ENCODE data around the gene KRT38.

KRT38 gene

DNA sequence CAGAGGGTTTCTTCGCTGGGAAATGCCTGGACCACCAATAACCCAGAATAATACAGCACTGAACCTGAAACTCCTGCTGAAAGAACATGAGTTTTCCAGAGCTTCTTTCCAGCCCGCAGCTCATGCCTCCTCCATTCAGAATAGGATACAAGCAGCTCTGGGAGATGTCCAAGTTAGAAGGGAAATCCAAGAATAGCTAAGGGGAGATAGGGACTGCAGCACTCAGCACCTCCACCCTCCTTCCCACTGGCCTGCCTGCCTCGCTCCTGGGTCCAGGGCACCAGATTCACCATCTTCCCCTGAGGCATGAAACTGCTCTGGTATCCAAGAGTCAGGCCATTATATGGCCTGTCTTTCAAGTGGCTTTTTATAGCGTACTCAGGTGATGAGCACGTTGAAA lies 47.5 kb downstream of the KRT38 start:
- no peak for DNase-seq (ENCODE audit: low read depth)
- TF ChIP-seq, protein P1, sequence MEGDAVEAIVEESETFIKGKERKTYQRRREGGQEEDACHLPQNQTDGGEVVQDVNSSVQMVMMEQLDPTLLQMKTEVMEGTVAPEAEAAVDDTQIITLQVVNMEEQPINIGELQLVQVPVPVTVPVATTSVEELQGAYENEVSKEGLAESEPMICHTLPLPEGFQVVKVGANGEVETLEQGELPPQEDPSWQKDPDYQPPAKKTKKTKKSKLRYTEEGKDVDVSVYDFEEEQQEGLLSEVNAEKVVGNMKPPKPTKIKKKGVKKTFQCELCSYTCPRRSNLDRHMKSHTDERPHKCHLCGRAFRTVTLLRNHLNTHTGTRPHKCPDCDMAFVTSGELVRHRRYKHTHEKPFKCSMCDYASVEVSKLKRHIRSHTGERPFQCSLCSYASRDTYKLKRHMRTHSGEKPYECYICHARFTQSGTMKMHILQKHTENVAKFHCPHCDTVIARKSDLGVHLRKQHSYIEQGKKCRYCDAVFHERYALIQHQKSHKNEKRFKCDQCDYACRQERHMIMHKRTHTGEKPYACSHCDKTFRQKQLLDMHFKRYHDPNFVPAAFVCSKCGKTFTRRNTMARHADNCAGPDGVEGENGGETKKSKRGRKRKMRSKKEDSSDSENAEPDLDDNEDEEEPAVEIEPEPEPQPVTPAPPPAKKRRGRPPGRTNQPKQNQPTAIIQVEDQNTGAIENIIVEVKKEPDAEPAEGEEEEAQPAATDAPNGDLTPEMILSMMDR (IDR thresholded peaks at IDR 0.05; ENCODE audit: insufficient read depth, low read depth, low read length, missing control alignments): no peak
- H3K4me3 ChIP-seq (ENCODE audit: low read length): no peak overlapping the region

DNA sequence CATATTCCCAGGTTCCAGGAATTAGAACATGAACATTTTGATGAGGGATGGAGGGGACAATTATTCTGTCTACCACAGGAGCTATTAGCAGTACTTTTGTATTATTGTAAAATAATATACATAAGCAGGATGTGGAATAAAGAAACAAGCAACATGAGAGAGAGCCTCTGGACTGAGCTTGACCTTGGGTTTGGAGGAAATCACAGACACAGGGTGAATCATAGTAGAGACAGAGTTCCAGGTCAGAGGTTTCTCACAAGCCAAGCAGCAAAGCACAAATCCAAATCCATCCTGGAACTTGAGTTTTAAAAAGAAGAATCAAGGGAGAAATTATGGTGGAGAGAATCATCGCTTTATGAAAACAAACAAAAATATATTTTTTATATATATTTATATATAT lies 48.5 kb downstream of the KRT38 start:
- DNase-seq (ENCODE audit: low read depth): no peak
- H3K4me3 ChIP-seq (ENCODE audit: low read length): no peak overlapping the region
- TF ChIP-seq, protein P1 (IDR thresholded peaks at IDR 0.05; ENCODE audit: insufficient read depth, low read depth, low read length, missing control alignments): no peak

GRCh38 chr17:41391535-41391934 lies 49.2 kb downstream of the KRT38 start:
- no peak for DNase-seq (ENCODE audit: low read depth)
- H3K4me3 ChIP-seq (ENCODE audit: low read length): no peak overlapping the region
- TF ChIP-seq, protein P1 (IDR thresholded peaks at IDR 0.05; ENCODE audit: insufficient read depth, low read depth, low read length, missing control alignments): no peak

- H3K4me3 ChIP-seq (ENCODE audit: low read length): no peak overlapping the region
- DNase-seq (ENCODE audit: low read depth): no peak
- TF ChIP-seq, protein P1 (IDR thresholded peaks at IDR 0.05; ENCODE audit: insufficient read depth, low read depth, low read length, missing control alignments): no peak
Observed at GRCh38 chr17:41390411-41390938, 50.3 kb downstream of the KRT38 start.

GRCh38 chr17:41387670-41388069 lies 53.1 kb downstream of the KRT38 start:
- TF ChIP-seq, protein P1 (IDR thresholded peaks at IDR 0.05; ENCODE audit: insufficient read depth, low read depth, low read length, missing control alignments): no peak
- DNase-seq (ENCODE audit: low read depth): no peak
- H3K4me3 ChIP-seq (ENCODE audit: low read length): no peak overlapping the region

DNA sequence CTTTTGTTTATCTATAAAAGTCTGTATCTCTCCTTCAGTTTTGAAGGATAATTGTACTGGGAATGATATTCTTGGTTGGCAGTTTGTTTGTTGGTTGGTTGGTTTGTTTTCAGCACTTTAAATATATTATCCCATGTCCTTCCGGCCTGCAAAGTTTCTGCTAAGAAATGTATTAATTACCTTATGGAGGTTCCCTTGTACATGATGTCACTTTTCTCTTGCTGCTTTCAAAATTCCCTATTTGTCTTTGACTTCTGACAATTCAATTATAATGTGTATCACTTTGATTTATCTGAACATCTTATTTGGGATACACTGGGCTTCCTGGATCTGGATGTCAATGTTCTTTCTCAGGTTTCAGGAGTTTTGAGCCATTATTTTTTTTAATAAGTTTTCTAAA lies 54.6 kb downstream of the KRT38 start:
- no peak overlapping the region for H3K4me3 ChIP-seq (ENCODE audit: low read length)
- TF ChIP-seq, protein P1 (IDR thresholded peaks at IDR 0.05; ENCODE audit: insufficient read depth, low read depth, low read length, missing control alignments): no peak
- DNase-seq (ENCODE audit: low read depth): no peak

Measured in epithelial cell of esophagus (primary cell).